MG63 (cell line): ENCODE results near the gene CENPP. TPM values are rescaled to one million over a fixed set of nuclear protein-coding genes. Genes with fewer than 3 reads are reported as not detected.

Experiments used
- DNase-seq: peaks from one replicate; pipeline ENCODE4 v3.0.0-alpha.2; 2020
- H3K27me3 ChIP-seq: fragments of 250-450 bp; sonication (Bioruptor Pico); 2 replicates; pipeline ENCODE4 v1.5.1; 2020; ENCODE audit warnings: mild to moderate bottlenecking, moderate library complexity
- H3K36me3 ChIP-seq: fragments of 250-450 bp; sonication (Bioruptor Pico); 2 replicates; pipeline ENCODE4 v1.5.1; 2020; ENCODE audit warnings: mild to moderate bottlenecking, moderate library complexity
- H3K4me3 ChIP-seq: fragments of 250-450 bp; sonication (Bioruptor Pico); 2 replicates; pipeline ENCODE4 v1.5.1; 2020; ENCODE audit warnings: mild to moderate bottlenecking, moderate library complexity
- H3K9me3 ChIP-seq: fragments of 250-450 bp; sonication (Bioruptor Pico); 2 replicates; pipeline ENCODE4 v1.5.1; 2020; ENCODE audit warnings: mild to moderate bottlenecking, moderate library complexity
- total RNA-seq: library from RNA; depleted of rRNA; stranded (reverse); fragments of >200 nt; shearing (Covaris generic); gene quantifications from 2 replicates; pipeline ENCODE4 v1.2.3, GENCODE V29; 2014; ENCODE audit warnings: low replicate concordance

CENPP gene
- total RNA-seq, 1 experiment from 2014 or later = 16.2 TPM

- Histone ChIP-seq H3K4me3 (no peak overlapping the region), H3K36me3 (no peaks in the 10 kb centered on the region), H3K27me3 (no peaks in the 10 kb centered on the region), H3K9me3 (no peaks in the 10 kb centered on the region)
- DNase-seq = no peak
Measured at GRCh38 chr9:92595930-92596329, 270.2 kb downstream of the CENPP start.

DNA sequence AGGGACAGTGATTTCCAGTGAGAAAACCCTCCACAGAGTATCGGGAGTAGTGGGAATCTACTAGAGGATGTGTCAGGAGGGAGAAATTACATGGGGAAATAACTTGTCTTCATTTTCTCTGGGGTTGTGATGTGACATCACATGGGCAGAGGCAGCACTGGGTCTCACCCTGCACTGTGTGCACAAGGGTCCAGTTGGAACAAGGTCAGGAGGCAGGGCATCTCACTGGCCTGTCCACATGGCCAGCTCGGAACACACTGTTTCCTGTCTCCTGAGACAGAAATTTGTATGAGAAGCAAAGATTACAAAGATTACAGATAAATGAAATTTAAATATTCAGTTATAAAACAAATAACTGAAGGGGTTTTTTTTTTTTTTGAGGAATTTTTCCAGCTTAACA is 272.6 kb downstream of the CENPP start:
- H3K4me3 ChIP-seq = no peak overlapping the region
- no peaks in the 10 kb centered on the region for H3K27me3 ChIP-seq
- DNase-seq = no peak
- no peaks in the 10 kb centered on the region for H3K36me3 ChIP-seq
- no peaks in the 10 kb centered on the region for H3K9me3 ChIP-seq

GRCh38 chr9:92599938-92600461 is 274.2 kb downstream of the CENPP start:
- no peak overlapping the region for H3K4me3 ChIP-seq
- peak; percentile 26 for DNase-seq
- H3K27me3 ChIP-seq = no peaks in the 10 kb centered on the region
- H3K9me3 ChIP-seq = no peaks in the 10 kb centered on the region; the same call in 1 of the 2 replicates
- H3K36me3 ChIP-seq = peaks cover 5% of the 10 kb centered on the region

GRCh38 chr9:92600462-92601261 is 274.9 kb downstream of the CENPP start:
- Histone ChIP-seq H3K27me3 (no peaks in the 10 kb centered on the region), H3K36me3 (peaks cover 5% of the 10 kb centered on the region), H3K9me3 (no peaks in the 10 kb centered on the region; the same call in 1 of the 2 replicates), H3K4me3 (no peak overlapping the region)
- peak; percentile 61 for DNase-seq

- no peak overlapping the region for H3K4me3 ChIP-seq
- no peaks in the 10 kb centered on the region; the same call in 1 of the 2 replicates for H3K9me3 ChIP-seq
- peaks cover 5% of the 10 kb centered on the region for H3K36me3 ChIP-seq
- no peak for DNase-seq
- no peaks in the 10 kb centered on the region for H3K27me3 ChIP-seq
Measured at GRCh38 chr9:92601451-92601850, 275.7 kb downstream of the CENPP start.

DNA sequence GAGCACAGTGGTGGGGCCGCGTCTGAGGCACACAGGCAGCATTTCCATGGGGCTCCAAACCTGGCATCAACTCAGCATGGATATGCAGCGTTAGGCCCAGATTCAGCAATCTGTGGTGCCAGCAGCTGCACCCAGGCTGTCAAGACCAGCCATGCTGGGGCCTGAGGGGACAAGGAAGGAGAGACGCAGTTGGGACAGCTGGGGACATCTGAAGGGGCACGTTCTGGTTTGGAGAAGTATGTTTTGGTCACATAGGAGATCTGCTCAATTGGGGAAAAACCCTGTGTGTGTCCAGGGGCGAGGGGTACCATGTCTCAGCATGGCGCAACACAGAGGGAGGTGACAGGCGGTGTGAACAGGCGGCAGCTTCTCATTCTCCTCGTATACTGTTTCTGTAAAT is 276.7 kb downstream of the CENPP start:
- no peak overlapping the region for H3K4me3 ChIP-seq
- no peak for DNase-seq

DNA sequence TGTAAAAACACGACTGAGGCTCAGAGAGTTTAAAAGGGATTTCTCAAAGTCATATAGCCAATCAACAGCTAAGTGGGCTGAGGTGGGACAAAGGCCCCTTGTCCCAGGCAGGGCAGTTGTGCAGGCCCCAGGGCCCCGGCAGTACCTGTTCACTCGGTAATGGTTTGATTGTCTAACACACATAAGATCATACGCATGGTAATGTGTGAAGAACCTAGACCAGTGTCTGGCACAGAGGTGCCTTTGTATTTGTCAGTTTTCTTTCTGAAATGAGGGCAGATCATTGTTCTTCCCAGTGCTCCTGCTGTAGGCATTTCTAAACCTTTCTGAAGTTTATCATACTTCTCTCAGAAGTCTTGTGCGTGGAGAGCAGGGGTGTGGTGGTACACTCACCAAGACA is 277.3 kb downstream of the CENPP start:
- H3K27me3 ChIP-seq = no peaks in the 10 kb centered on the region
- peaks cover 5% of the 10 kb centered on the region for H3K36me3 ChIP-seq
- no peak overlapping the region for H3K4me3 ChIP-seq
- no peak for DNase-seq
- no peaks in the 10 kb centered on the region; the same call in 1 of the 2 replicates for H3K9me3 ChIP-seq

More for the DNA sequence above, 276.7 kb downstream of the CENPP start:
- Histone ChIP-seq H3K36me3 (peaks cover 5% of the 10 kb centered on the region), H3K27me3 (no peaks in the 10 kb centered on the region), H3K9me3 (no peaks in the 10 kb centered on the region; the same call in 1 of the 2 replicates)

DNA sequence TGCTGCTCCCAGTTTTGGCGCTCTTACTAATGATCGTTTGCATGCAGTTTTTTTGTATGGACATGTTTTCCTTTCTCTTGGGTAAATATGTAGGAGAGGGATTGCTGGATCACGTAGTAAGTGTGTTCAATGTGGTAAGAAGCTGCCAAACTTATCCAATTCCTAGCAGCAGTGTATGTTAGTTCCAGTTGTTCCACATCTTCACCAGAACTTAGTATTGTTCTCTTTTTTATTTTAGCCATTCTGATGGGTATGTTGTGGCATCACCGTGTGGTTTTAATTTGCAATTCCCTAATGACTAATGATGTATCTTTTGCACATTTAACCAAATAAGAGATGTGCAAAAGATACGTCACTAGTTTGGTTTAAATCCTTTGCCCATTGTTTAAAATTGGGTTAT is 278.2 kb downstream of the CENPP start:
- DNase-seq = no peak
- no peak overlapping the region for H3K4me3 ChIP-seq
- no peaks in the 10 kb centered on the region; the same call in 1 of the 2 replicates for H3K9me3 ChIP-seq
- H3K27me3 ChIP-seq = no peaks in the 10 kb centered on the region
- H3K36me3 ChIP-seq = peaks cover 5% of the 10 kb centered on the region

GRCh38 chr9:92605224-92605623 is 279.5 kb downstream of the CENPP start:
- Histone ChIP-seq H3K9me3 (no peaks in the 10 kb centered on the region; the same call in 1 of the 2 replicates), H3K27me3 (no peaks in the 10 kb centered on the region)
- DNase-seq = no peak

GRCh38 chr9:92607088-92607487 is 281.3 kb downstream of the CENPP start:
- Histone ChIP-seq H3K9me3 (no peaks in the 10 kb centered on the region; the same call in 1 of the 2 replicates), H3K27me3 (no peaks in the 10 kb centered on the region), H3K4me3 (no peak overlapping the region), H3K36me3 (peaks cover 21% of the 10 kb centered on the region)
- peak; percentile 57 for DNase-seq

More at GRCh38 chr9:92605224-92605623, 279.5 kb downstream of the CENPP start:
- H3K4me3 ChIP-seq = no peak overlapping the region
- peaks cover 7% of the 10 kb centered on the region for H3K36me3 ChIP-seq

DNA sequence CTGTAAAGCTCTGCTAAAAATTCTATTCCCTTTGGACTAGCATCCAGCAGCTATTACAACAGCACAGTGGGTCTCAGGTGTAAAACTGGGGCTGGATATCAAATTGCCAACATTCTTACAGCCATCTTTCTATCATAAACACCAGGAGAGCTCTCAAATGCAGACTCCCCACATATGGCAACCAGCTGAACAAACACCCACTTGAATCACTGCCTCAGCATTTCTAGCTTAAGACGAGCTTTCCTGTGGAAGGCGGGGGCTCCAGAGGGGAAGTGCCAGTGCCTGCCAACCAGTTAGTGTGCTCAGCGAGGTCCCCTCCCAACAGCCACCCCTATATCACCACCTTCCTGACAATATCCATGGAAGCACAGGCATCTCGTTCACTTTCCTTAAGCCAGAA is 282.0 kb downstream of the CENPP start:
- no peaks in the 10 kb centered on the region for H3K27me3 ChIP-seq
- no peaks in the 10 kb centered on the region; the same call in 1 of the 2 replicates for H3K9me3 ChIP-seq
- H3K36me3 ChIP-seq = peaks cover 25% of the 10 kb centered on the region
- DNase-seq = peak; percentile 36
- no peak overlapping the region for H3K4me3 ChIP-seq

DNA sequence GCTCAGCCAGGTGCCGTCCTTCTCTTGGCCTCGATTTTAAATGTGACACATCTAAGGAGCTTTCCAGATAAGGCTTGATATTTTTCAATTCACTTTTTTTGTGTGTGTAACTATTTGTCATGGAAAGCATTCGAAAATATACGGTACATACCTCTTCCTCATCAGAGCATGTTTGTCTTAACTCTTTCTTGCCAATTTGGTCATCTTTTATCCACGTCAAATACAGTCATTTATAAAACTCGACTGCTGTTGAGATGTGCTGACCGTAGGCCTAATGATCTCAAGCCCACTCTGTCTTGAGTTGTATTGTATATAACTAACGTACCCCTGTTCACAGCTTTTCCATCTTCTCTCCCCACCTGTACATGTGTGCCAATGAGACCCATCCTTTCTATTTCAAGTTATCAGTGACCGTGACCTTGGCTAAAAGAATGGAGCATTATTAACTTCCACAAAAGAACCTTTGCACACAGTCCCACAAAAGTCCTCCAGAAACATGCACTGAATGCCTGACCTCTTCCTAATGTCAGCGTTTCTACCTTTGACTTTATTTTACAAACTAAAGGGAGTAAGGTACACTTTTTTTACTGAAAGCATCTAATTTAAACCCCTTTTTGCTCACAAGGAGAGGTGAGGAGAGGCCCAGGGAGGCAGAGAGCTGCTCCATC is 282.6 kb downstream of the CENPP start:
- H3K27me3 ChIP-seq = no peaks in the 10 kb centered on the region
- peaks cover 28% of the 10 kb centered on the region for H3K36me3 ChIP-seq
- H3K9me3 ChIP-seq = no peaks in the 10 kb centered on the region; the same call in 1 of the 2 replicates
- DNase-seq = no peak
- H3K4me3 ChIP-seq = no peak overlapping the region

DNA sequence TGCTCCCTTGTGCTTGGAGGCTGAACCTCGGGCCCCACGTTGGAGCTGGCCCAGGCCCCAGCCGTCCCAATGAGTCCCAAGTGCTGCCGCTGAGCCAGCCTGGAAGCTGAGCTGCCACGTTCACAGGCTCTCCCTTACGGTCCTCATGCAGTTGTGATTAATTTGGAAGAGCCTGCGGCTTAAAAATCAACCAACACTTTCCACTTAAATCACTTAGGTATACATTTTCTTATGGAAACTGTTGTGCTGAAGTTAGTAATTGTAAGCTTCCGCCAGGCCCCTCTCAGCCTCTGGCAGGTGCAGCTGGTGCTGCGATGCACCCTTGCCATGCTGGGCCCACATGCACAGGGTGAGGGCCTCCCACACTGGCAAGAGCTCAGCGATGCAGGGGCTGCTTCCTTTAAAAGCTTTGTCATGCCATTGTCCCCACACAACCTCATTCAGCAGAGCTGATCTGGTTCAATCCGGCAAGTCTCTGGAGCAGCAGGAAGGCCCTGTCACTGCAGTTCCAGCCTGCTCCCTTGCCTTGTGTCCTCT is 283.2 kb downstream of the CENPP start:
- Histone ChIP-seq H3K4me3 (no peak overlapping the region), H3K9me3 (no peaks in the 10 kb centered on the region; the same call in 1 of the 2 replicates), H3K36me3 (peaks cover 27% of the 10 kb centered on the region), H3K27me3 (no peaks in the 10 kb centered on the region)
- no peak for DNase-seq

DNA sequence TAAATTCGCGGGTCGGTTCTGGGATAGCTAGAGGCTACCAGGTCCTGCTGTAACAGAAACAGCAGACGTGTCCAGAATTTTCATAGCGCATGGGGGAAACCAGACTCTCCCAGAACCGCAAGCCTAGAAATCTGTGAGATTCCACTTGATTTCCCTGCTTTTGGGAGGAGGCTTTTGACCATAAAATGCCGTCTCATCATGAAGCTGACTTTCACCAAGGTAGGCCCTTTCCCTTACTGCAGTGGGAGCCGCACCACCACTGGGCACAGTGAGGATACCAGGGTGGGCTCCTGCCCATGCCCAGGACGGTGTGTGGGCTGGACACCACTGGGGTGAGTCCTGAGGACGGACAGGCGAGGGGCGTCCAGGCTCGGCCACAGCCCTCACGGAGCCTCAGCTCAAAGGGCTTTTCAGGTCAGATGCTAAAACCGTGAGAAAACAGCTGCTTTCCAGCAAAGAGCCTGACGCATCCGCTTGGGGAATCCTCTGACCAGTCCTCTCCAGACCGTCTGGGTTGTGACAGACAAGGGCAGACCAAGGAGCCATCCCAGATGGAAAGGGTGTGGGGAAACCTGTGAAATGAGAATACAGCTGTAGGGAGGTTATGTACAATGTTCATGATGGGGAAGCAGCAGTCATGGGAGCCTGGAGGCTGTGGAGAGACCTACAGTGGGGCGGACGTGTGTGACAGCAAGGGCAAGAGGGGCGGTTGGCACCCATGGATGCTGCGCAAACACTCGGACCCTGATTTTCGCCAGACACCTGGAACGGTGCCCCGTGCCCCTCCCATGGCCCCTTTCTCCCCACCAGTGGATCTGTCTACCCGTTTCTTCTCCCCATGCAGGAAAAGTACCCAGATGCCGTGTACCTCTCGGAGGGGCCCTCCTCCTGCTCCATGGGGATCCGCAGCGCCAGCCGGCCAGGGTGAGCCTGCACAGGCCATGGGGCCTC is 285.0 kb downstream of the CENPP start:
- Histone ChIP-seq H3K4me3 (no peak overlapping the region), H3K27me3 (no peaks in the 10 kb centered on the region), H3K9me3 (no peaks in the 10 kb centered on the region), H3K36me3 (peaks cover 31% of the 10 kb centered on the region)
- no peak for DNase-seq

DNA sequence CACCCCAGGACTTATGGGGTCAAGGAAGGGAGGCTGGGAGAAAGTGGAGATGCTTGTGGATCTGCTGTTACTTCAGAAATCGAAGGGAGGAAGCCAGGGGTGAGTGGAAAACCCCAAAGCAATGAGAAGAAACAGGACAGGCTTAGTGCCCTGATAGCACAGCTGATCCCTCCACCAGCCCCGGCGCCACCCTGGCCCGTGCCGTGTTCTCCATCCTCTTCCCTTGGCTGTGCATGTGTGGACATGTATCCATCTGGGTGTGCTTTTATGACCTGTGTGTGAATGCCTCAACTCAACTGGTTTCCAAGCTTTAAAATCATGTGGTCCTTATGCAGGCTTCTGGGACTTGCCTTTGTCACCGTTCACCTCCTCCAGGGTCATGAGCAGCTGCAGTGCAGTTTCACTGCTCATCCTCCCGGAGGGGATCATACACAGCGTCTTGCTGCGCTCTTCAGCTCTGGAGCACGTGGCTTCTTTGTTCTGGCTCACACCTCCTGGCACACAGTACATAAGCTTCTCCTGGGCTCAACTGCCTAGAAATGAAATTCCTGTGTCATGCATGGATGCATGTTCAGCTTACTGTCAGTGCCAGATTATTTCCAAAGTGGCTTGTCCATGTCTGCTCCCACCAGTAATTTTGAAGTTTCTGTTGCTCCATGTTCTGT is 286.0 kb downstream of the CENPP start:
- H3K27me3 ChIP-seq = no peaks in the 10 kb centered on the region
- no peak for DNase-seq
- H3K4me3 ChIP-seq = no peak overlapping the region
- H3K36me3 ChIP-seq = peaks cover 35% of the 10 kb centered on the region
- H3K9me3 ChIP-seq = no peaks in the 10 kb centered on the region

DNA sequence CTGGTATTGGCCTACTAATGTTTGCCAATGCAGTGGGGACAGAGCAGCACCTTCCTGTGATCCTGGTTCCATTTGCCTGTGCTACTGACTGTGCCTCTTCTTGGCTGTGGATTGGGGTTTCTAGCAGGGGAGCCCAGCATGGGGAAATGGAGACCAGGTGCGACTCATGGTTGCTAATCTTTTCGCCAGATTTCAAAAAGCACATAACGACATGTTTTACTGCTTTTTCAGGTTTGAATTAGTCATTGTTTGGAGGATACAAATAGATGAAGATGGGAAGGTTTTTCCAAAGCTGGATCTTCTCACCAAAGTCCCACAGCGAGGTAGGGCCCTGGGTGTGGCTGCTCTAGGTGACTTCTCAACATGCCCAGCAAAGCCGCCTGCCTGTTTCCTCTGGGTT is 286.5 kb downstream of the CENPP start:
- DNase-seq = no peak
- H3K36me3 ChIP-seq = peaks cover 41% of the 10 kb centered on the region
- H3K27me3 ChIP-seq = no peaks in the 10 kb centered on the region
- H3K4me3 ChIP-seq = no peak overlapping the region
- no peaks in the 10 kb centered on the region for H3K9me3 ChIP-seq
